ENCODE measurements around the gene CLK2. TPM values are rescaled to one million over a fixed set of nuclear protein-coding genes. Genes with fewer than 3 reads are reported as not detected.
A peak's percentile ranks its signal among the peaks of the same experiment; 100 is the strongest.
"Not testable (repeated sequence)": the region's sequence is repeated elsewhere in the genome, so short reads cannot be mapped to it uniquely, and the experiment has no call there.

Gene CLK2
- polyA plus RNA-seq, 1 donor = 68.7 TPM

- no CpG with 5 or more reads among the region's 19 CpGs for WGBS (ENCODE audit: insufficient coverage, low lambda C conversion rate)
- Histone ChIP-seq H3K36me3 (ENCODE audit: control insufficient read depth, insufficient read depth, low read length) (no peaks in the 10 kb centered on the region), H3K27me3 (ENCODE audit: control insufficient read depth, insufficient read depth, low read length) (no peaks in the 10 kb centered on the region), H3K4me1 (ENCODE audit: control insufficient read depth, insufficient read depth, low read length) (peaks cover 8% of the 10 kb centered on the region), H3K27ac (ENCODE audit: low read length) (peak overlapping the region; percentile 84), H3K4me3 (ENCODE audit: low read length) (peak overlapping the region; percentile 62), H3K9me3 (ENCODE audit: control insufficient read depth, low read depth, low read length) (no peaks in the 10 kb centered on the region)
- peak in 1 of 2 donors; percentile 80 for DNase-seq
Measured at GRCh38 chr1:155226910-155227260, 46.4 kb downstream of the CLK2 start.

GRCh38 chr1:155226188-155226909 is 47.0 kb downstream of the CLK2 start:
- Histone ChIP-seq H3K9me3 (ENCODE audit: control insufficient read depth, low read depth, low read length) (no peaks in the 10 kb centered on the region), H3K27ac (ENCODE audit: low read length) (peak overlapping the region; percentile 84), H3K4me3 (ENCODE audit: low read length) (peak overlapping the region; percentile 62), H3K36me3 (ENCODE audit: control insufficient read depth, insufficient read depth, low read length) (no peaks in the 10 kb centered on the region), H3K4me1 (ENCODE audit: control insufficient read depth, insufficient read depth, low read length) (peaks cover 8% of the 10 kb centered on the region), H3K27me3 (ENCODE audit: control insufficient read depth, insufficient read depth, low read length) (no peaks in the 10 kb centered on the region)
- 0% methylated on average over 1 of the region's 7 CpGs for WGBS (ENCODE audit: insufficient coverage, low lambda C conversion rate)
- DNase-seq = peak in 1 of 2 donors; percentile 71

- no CpG with 5 or more reads among the region's 8 CpGs for WGBS (ENCODE audit: insufficient coverage, low lambda C conversion rate)
- not testable (repeated sequence) for H3K36me3 ChIP-seq (ENCODE audit: control insufficient read depth, insufficient read depth, low read length); H3K27me3 ChIP-seq (ENCODE audit: control insufficient read depth, insufficient read depth, low read length); H3K27ac ChIP-seq (ENCODE audit: low read length); DNase-seq; H3K4me1 ChIP-seq (ENCODE audit: control insufficient read depth, insufficient read depth, low read length); H3K9me3 ChIP-seq (ENCODE audit: control insufficient read depth, low read depth, low read length); H3K4me3 ChIP-seq (ENCODE audit: low read length)
Measured at GRCh38 chr1:155225404-155225759, 47.9 kb downstream of the CLK2 start.

GRCh38 chr1:155223047-155223446 is 50.3 kb downstream of the CLK2 start:
- no peak for DNase-seq
- Histone ChIP-seq H3K4me1 (ENCODE audit: control insufficient read depth, insufficient read depth, low read length) (peaks cover 5% of the 10 kb centered on the region), H3K27ac (ENCODE audit: low read length) (no peak overlapping the region), H3K9me3 (ENCODE audit: control insufficient read depth, low read depth, low read length) (no peaks in the 10 kb centered on the region), H3K4me3 (ENCODE audit: low read length) (no peak overlapping the region), H3K36me3 (ENCODE audit: control insufficient read depth, insufficient read depth, low read length) (no peaks in the 10 kb centered on the region), H3K27me3 (ENCODE audit: control insufficient read depth, insufficient read depth, low read length) (no peaks in the 10 kb centered on the region)
- WGBS (ENCODE audit: insufficient coverage, low lambda C conversion rate) = 90% methylated on average over 6 of the region's 7 CpGs

GRCh38 chr1:155220211-155220965 is 52.9 kb downstream of the CLK2 start:
- not testable (repeated sequence) for H3K9me3 ChIP-seq (ENCODE audit: control insufficient read depth, low read depth, low read length); H3K4me3 ChIP-seq (ENCODE audit: low read length); H3K27ac ChIP-seq (ENCODE audit: low read length); H3K4me1 ChIP-seq (ENCODE audit: control insufficient read depth, insufficient read depth, low read length); DNase-seq; H3K27me3 ChIP-seq (ENCODE audit: control insufficient read depth, insufficient read depth, low read length)
- H3K36me3 ChIP-seq (ENCODE audit: control insufficient read depth, insufficient read depth, low read length) = peaks cover 10% of the 10 kb centered on the region
- WGBS (ENCODE audit: insufficient coverage, low lambda C conversion rate) = no CpG with 5 or more reads among the region's 10 CpGs

- peak in 1 of 2 donors; percentile 85 for DNase-seq
- no CpG with 5 or more reads among the region's 1 CpG for WGBS (ENCODE audit: insufficient coverage, low lambda C conversion rate)
- Histone ChIP-seq H3K4me3 (ENCODE audit: low read length) (peak overlapping the region; percentile 30), H3K4me1 (ENCODE audit: control insufficient read depth, insufficient read depth, low read length) (no peaks in the 10 kb centered on the region), H3K36me3 (ENCODE audit: control insufficient read depth, insufficient read depth, low read length) (peaks cover 13% of the 10 kb centered on the region), H3K9me3 (ENCODE audit: control insufficient read depth, low read depth, low read length) (no peaks in the 10 kb centered on the region), H3K27me3 (ENCODE audit: control insufficient read depth, insufficient read depth, low read length) (no peaks in the 10 kb centered on the region), H3K27ac (ENCODE audit: low read length) (no peak overlapping the region)
Measured at GRCh38 chr1:155219592-155220031, 53.7 kb downstream of the CLK2 start.

GRCh38 chr1:155218854-155219591 is 54.3 kb downstream of the CLK2 start:
- peak; percentile 60 to 80 for DNase-seq
- 28% methylated on average over 3 of the region's 7 CpGs for WGBS (ENCODE audit: insufficient coverage, low lambda C conversion rate)
- Histone ChIP-seq H3K36me3 (ENCODE audit: control insufficient read depth, insufficient read depth, low read length) (peaks cover 13% of the 10 kb centered on the region), H3K4me3 (ENCODE audit: low read length) (peak overlapping the region; percentile 30), H3K4me1 (ENCODE audit: control insufficient read depth, insufficient read depth, low read length) (no peaks in the 10 kb centered on the region), H3K27me3 (ENCODE audit: control insufficient read depth, insufficient read depth, low read length) (no peaks in the 10 kb centered on the region), H3K27ac (ENCODE audit: low read length) (no peak overlapping the region), H3K9me3 (ENCODE audit: control insufficient read depth, low read depth, low read length) (no peaks in the 10 kb centered on the region)

- H3K27me3 ChIP-seq (ENCODE audit: control insufficient read depth, insufficient read depth, low read length); DNase-seq; H3K9me3 ChIP-seq (ENCODE audit: control insufficient read depth, low read depth, low read length); H3K4me1 ChIP-seq (ENCODE audit: control insufficient read depth, insufficient read depth, low read length); H3K27ac ChIP-seq (ENCODE audit: low read length); H3K4me3 ChIP-seq (ENCODE audit: low read length): not testable (repeated sequence)
- peaks cover 18% of the 10 kb centered on the region for H3K36me3 ChIP-seq (ENCODE audit: control insufficient read depth, insufficient read depth, low read length)
- no CpG with 5 or more reads among the region's 10 CpGs for WGBS (ENCODE audit: insufficient coverage, low lambda C conversion rate)
Measured at GRCh38 chr1:155214702-155215101, 58.6 kb downstream of the CLK2 start.

Data from large intestine (tissue), 3 donors.